IMR-90 (cell line): ENCODE measurements around the gene EFNA5.

Source experiments
- MAFK ChIP-seq: IDR thresholded peaks from 2 replicates; pipeline ENCODE4 v1.6.1; 2012; ENCODE audit warnings: low read depth, low read length, improper control_type of control experiment
- RAD21 ChIP-seq: IDR thresholded peaks from 2 replicates; pipeline ENCODE4 v1.6.1; 2012; ENCODE audit warnings: low read length, improper control_type of control experiment
- TF ChIP-seq, protein P1 (sequence below): conservative IDR thresholded peaks from 2 replicates; pipeline ENCODE4 v1.5.1; 2012; ENCODE audit warnings: mild to moderate bottlenecking, low read depth, low read length, improper control_type of control experiment

DNA sequence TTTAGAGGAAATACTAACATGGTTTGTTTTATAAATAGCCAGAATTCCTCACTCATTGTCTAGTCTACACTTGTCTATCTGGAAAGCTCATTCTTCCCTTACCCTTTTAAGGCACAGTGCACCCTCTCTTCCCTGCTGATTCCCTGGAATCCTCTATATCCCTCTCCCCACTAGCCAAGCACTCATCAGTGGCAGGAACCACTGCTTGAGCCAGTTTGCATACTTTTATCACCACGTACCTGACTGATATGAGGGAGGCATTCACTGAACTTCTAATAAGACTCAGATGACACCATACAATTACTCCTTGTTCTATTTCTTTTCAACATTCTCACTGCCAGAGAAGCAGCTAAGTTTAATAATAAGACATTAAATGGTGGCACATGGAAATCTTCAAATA is 134.9 kb downstream of the EFNA5 start:
- no peak for TF ChIP-seq MAFK
- no peak for TF ChIP-seq RAD21
- TF ChIP-seq, protein P1, sequence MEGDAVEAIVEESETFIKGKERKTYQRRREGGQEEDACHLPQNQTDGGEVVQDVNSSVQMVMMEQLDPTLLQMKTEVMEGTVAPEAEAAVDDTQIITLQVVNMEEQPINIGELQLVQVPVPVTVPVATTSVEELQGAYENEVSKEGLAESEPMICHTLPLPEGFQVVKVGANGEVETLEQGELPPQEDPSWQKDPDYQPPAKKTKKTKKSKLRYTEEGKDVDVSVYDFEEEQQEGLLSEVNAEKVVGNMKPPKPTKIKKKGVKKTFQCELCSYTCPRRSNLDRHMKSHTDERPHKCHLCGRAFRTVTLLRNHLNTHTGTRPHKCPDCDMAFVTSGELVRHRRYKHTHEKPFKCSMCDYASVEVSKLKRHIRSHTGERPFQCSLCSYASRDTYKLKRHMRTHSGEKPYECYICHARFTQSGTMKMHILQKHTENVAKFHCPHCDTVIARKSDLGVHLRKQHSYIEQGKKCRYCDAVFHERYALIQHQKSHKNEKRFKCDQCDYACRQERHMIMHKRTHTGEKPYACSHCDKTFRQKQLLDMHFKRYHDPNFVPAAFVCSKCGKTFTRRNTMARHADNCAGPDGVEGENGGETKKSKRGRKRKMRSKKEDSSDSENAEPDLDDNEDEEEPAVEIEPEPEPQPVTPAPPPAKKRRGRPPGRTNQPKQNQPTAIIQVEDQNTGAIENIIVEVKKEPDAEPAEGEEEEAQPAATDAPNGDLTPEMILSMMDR = no peak
